Measurements from ENCODE around the gene CCIN.
A peak's percentile ranks its signal among the peaks of the same experiment; 100 is the strongest.
"Not testable (repeated sequence)": the region's sequence is repeated elsewhere in the genome, so short reads cannot be mapped to it uniquely, and the experiment has no call there.

CCIN gene

GRCh38 chr9:36164989-36165388 is 4.2 kb upstream of the CCIN start:
- H3K4me1 ChIP-seq (ENCODE audit: control insufficient read depth in 5 of 5, insufficient read depth in 5 of 5, low read length in 5 of 5) = peaks cover 0 to 34% (median 20%) of the 10 kb centered on the region in 5 donors
- H3K9ac ChIP-seq (ENCODE audit: low read length in 5 of 5) = no peak overlapping the region
- H3K27me3 ChIP-seq (ENCODE audit: control insufficient read depth in 5 of 5, insufficient read depth in 4 of 5, low read length in 5 of 5) = no peaks in the 10 kb centered on the region
- H3K9me3 ChIP-seq (ENCODE audit: control insufficient read depth in 5 of 5, low read length in 5 of 5) = no peaks in the 10 kb centered on the region
- H3K27ac ChIP-seq (ENCODE audit: low read depth, low read length) = peak overlapping the region; percentile 69
- H3K36me3 ChIP-seq (ENCODE audit: control insufficient read depth in 5 of 5, insufficient read depth in 5 of 5, low read length in 5 of 5) = peaks cover 0 to 10% (median 2%) of the 10 kb centered on the region in 5 donors
- no peak overlapping the region for H3K4me3 ChIP-seq (ENCODE audit: low read depth in 1 of 5, low read length in 5 of 5)

GRCh38 chr9:36165826-36166167 is 3.4 kb upstream of the CCIN start:
- no peaks in the 10 kb centered on the region for H3K9me3 ChIP-seq (ENCODE audit: control insufficient read depth in 5 of 5, low read length in 5 of 5)
- peak overlapping the region; percentile 37 for H3K27ac ChIP-seq (ENCODE audit: low read depth, low read length)
- H3K36me3 ChIP-seq (ENCODE audit: control insufficient read depth in 5 of 5, insufficient read depth in 5 of 5, low read length in 5 of 5) = peaks cover 0 to 4% (median 2%) of the 10 kb centered on the region in 5 donors
- peaks cover 0 to 34% (median 19%) of the 10 kb centered on the region in 5 donors for H3K4me1 ChIP-seq (ENCODE audit: control insufficient read depth in 5 of 5, insufficient read depth in 5 of 5, low read length in 5 of 5)
- peak overlapping the region; percentile 57 to 67 (median 64) for H3K4me3 ChIP-seq (ENCODE audit: low read depth in 1 of 5, low read length in 5 of 5)
- H3K9ac ChIP-seq (ENCODE audit: low read length in 5 of 5) = peak overlapping the region in 1 of 5 donors; percentile 59
- no peaks in the 10 kb centered on the region for H3K27me3 ChIP-seq (ENCODE audit: control insufficient read depth in 5 of 5, insufficient read depth in 4 of 5, low read length in 5 of 5)

- peak overlapping the region in 4 of 5 donors; percentile 20 to 64 (median 43) for H3K9ac ChIP-seq (ENCODE audit: low read length in 5 of 5)
- H3K4me1 ChIP-seq (ENCODE audit: control insufficient read depth in 5 of 5, insufficient read depth in 5 of 5, low read length in 5 of 5) = peaks cover 0 to 34% (median 17%) of the 10 kb centered on the region in 5 donors
- peak overlapping the region; percentile 37 for H3K27ac ChIP-seq (ENCODE audit: low read depth, low read length)
- H3K36me3 ChIP-seq (ENCODE audit: control insufficient read depth in 5 of 5, insufficient read depth in 5 of 5, low read length in 5 of 5) = peaks cover 0 to 4% (median 2%) of the 10 kb centered on the region in 5 donors
- peak overlapping the region; percentile 57 to 67 (median 64) for H3K4me3 ChIP-seq (ENCODE audit: low read depth in 1 of 5, low read length in 5 of 5)
- H3K9me3 ChIP-seq (ENCODE audit: control insufficient read depth in 5 of 5, low read length in 5 of 5) = no peaks in the 10 kb centered on the region
- no peaks in the 10 kb centered on the region for H3K27me3 ChIP-seq (ENCODE audit: control insufficient read depth in 5 of 5, insufficient read depth in 4 of 5, low read length in 5 of 5)
These were observed 2.8 kb upstream of the CCIN start for GRCh38 chr9:36166168-36166927.

GRCh38 chr9:36169708-36170107 is 520 bp downstream of the CCIN start:
- peaks cover 0 to 19% (median 6%) of the 10 kb centered on the region in 5 donors for H3K4me1 ChIP-seq (ENCODE audit: control insufficient read depth in 5 of 5, insufficient read depth in 5 of 5, low read length in 5 of 5)
- H3K27me3 ChIP-seq (ENCODE audit: control insufficient read depth in 5 of 5, insufficient read depth in 4 of 5, low read length in 5 of 5) = no peaks in the 10 kb centered on the region

GRCh38 chr9:36170531-36170930 is 1.3 kb downstream of the CCIN start:
- no peak overlapping the region for H3K4me3 ChIP-seq (ENCODE audit: low read depth in 1 of 5, low read length in 5 of 5)
- no peaks in the 10 kb centered on the region for H3K36me3 ChIP-seq (ENCODE audit: control insufficient read depth in 5 of 5, insufficient read depth in 5 of 5, low read length in 5 of 5)
- H3K4me1 ChIP-seq (ENCODE audit: control insufficient read depth in 5 of 5, insufficient read depth in 5 of 5, low read length in 5 of 5) = peaks cover 0 to 13% (median 4%) of the 10 kb centered on the region in 5 donors
- no peaks in the 10 kb centered on the region for H3K9me3 ChIP-seq (ENCODE audit: control insufficient read depth in 5 of 5, low read length in 5 of 5)
- no peaks in the 10 kb centered on the region for H3K27me3 ChIP-seq (ENCODE audit: control insufficient read depth in 5 of 5, insufficient read depth in 4 of 5, low read length in 5 of 5)
- H3K9ac ChIP-seq (ENCODE audit: low read length in 5 of 5) = no peak overlapping the region
- no peak overlapping the region for H3K27ac ChIP-seq (ENCODE audit: low read depth, low read length)

More at GRCh38 chr9:36169708-36170107, 520 bp downstream of the CCIN start:
- Histone ChIP-seq H3K9ac (ENCODE audit: low read length in 5 of 5) (no peak overlapping the region), H3K9me3 (ENCODE audit: control insufficient read depth in 5 of 5, low read length in 5 of 5) (no peaks in the 10 kb centered on the region), H3K27ac (ENCODE audit: low read depth, low read length) (no peak overlapping the region), H3K36me3 (ENCODE audit: control insufficient read depth in 5 of 5, insufficient read depth in 5 of 5, low read length in 5 of 5) (no peaks in the 10 kb centered on the region), H3K4me3 (ENCODE audit: low read depth in 1 of 5, low read length in 5 of 5) (no peak overlapping the region)

GRCh38 chr9:36173861-36174260 is 4.7 kb downstream of the CCIN start:
- Histone ChIP-seq H3K27ac (ENCODE audit: low read depth, low read length) (no peak overlapping the region), H3K9ac (ENCODE audit: low read length in 5 of 5) (no peak overlapping the region), H3K9me3 (ENCODE audit: control insufficient read depth in 5 of 5, low read length in 5 of 5) (no peaks in the 10 kb centered on the region), H3K27me3 (ENCODE audit: control insufficient read depth in 5 of 5, insufficient read depth in 4 of 5, low read length in 5 of 5) (no peaks in the 10 kb centered on the region), H3K36me3 (ENCODE audit: control insufficient read depth in 5 of 5, insufficient read depth in 5 of 5, low read length in 5 of 5) (no peaks in the 10 kb centered on the region), H3K4me1 (ENCODE audit: control insufficient read depth in 5 of 5, insufficient read depth in 5 of 5, low read length in 5 of 5) (no peaks in the 10 kb centered on the region), H3K4me3 (ENCODE audit: low read depth in 1 of 5, low read length in 5 of 5) (no peak overlapping the region)

- H3K4me3 ChIP-seq (ENCODE audit: low read depth in 1 of 5, low read length in 5 of 5) = no peak overlapping the region
- no peak overlapping the region for H3K27ac ChIP-seq (ENCODE audit: low read depth, low read length)
- no peaks in the 10 kb centered on the region for H3K36me3 ChIP-seq (ENCODE audit: control insufficient read depth in 5 of 5, insufficient read depth in 5 of 5, low read length in 5 of 5)
- H3K27me3 ChIP-seq (ENCODE audit: control insufficient read depth in 5 of 5, insufficient read depth in 4 of 5, low read length in 5 of 5) = no peaks in the 10 kb centered on the region
- H3K9me3 ChIP-seq (ENCODE audit: control insufficient read depth in 5 of 5, low read length in 5 of 5) = no peaks in the 10 kb centered on the region
- H3K4me1 ChIP-seq (ENCODE audit: control insufficient read depth in 5 of 5, insufficient read depth in 5 of 5, low read length in 5 of 5) = no peaks in the 10 kb centered on the region
- no peak overlapping the region for H3K9ac ChIP-seq (ENCODE audit: low read length in 5 of 5)
These were observed 5.1 kb downstream of the CCIN start for GRCh38 chr9:36174271-36174670.

- H3K27me3 ChIP-seq (ENCODE audit: control insufficient read depth in 5 of 5, insufficient read depth in 4 of 5, low read length in 5 of 5) = no peaks in the 10 kb centered on the region
- H3K9ac ChIP-seq (ENCODE audit: low read length in 5 of 5) = peak overlapping the region in 1 of 5 donors; percentile 25
- H3K36me3 ChIP-seq (ENCODE audit: control insufficient read depth in 5 of 5, insufficient read depth in 5 of 5, low read length in 5 of 5) = no peaks in the 10 kb centered on the region
- H3K4me3 ChIP-seq (ENCODE audit: low read depth in 1 of 5, low read length in 5 of 5) = no peak overlapping the region
- H3K4me1 ChIP-seq (ENCODE audit: control insufficient read depth in 5 of 5, insufficient read depth in 5 of 5, low read length in 5 of 5) = no peaks in the 10 kb centered on the region
- H3K9me3 ChIP-seq (ENCODE audit: control insufficient read depth in 5 of 5, low read length in 5 of 5) = no peaks in the 10 kb centered on the region
- no peak overlapping the region for H3K27ac ChIP-seq (ENCODE audit: low read depth, low read length)
These were observed 5.5 kb downstream of the CCIN start for GRCh38 chr9:36174731-36175130.

- H3K36me3 ChIP-seq (ENCODE audit: control insufficient read depth in 5 of 5, insufficient read depth in 5 of 5, low read length in 5 of 5); H3K9ac ChIP-seq (ENCODE audit: low read length in 5 of 5); H3K27ac ChIP-seq (ENCODE audit: low read depth, low read length); H3K4me3 ChIP-seq (ENCODE audit: low read depth in 1 of 5, low read length in 5 of 5); H3K4me1 ChIP-seq (ENCODE audit: control insufficient read depth in 5 of 5, insufficient read depth in 5 of 5, low read length in 5 of 5); H3K27me3 ChIP-seq (ENCODE audit: control insufficient read depth in 5 of 5, insufficient read depth in 4 of 5, low read length in 5 of 5); H3K9me3 ChIP-seq (ENCODE audit: control insufficient read depth in 5 of 5, low read length in 5 of 5): not testable (repeated sequence)
These were observed 6.0 kb downstream of the CCIN start for GRCh38 chr9:36175209-36175608.

GRCh38 chr9:36176496-36176895 is 7.3 kb downstream of the CCIN start:
- not testable (repeated sequence) for H3K4me3 ChIP-seq (ENCODE audit: low read depth in 1 of 5, low read length in 5 of 5); H3K27me3 ChIP-seq (ENCODE audit: control insufficient read depth in 5 of 5, insufficient read depth in 4 of 5, low read length in 5 of 5); H3K9me3 ChIP-seq (ENCODE audit: control insufficient read depth in 5 of 5, low read length in 5 of 5); H3K9ac ChIP-seq (ENCODE audit: low read length in 5 of 5); H3K36me3 ChIP-seq (ENCODE audit: control insufficient read depth in 5 of 5, insufficient read depth in 5 of 5, low read length in 5 of 5); H3K27ac ChIP-seq (ENCODE audit: low read depth, low read length); H3K4me1 ChIP-seq (ENCODE audit: control insufficient read depth in 5 of 5, insufficient read depth in 5 of 5, low read length in 5 of 5)

All from subcutaneous abdominal adipose tissue (tissue), 5 donors.